ENCODE data around the gene OR2T27.
"Not testable (repeated sequence)": the region's sequence is repeated elsewhere in the genome, so short reads cannot be mapped to it uniquely, and the experiment has no call there.

DNA sequence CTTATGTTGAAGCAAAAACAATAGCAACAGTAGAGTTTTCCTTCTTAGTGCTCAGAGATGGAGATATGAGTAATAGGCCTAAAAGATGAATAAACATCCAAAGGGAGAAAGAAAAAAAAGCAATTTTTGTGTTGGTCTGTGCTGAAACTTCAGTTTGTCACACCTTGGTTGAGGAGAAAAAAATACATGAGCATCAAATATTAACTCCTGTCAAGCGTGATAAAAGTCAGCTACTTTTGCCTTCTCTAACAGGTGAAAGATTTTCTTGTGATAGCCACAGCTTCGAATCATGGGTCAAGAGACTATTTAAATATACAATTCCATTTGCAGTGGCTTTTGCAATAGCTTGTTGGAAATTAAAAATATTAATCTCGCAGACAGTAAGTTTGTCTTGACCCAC is 14.4 kb downstream of the OR2T27 start:
- TF ChIP-seq EZH2 (IDR thresholded peaks at IDR 0.05; ENCODE audit: low read length, unreplicated experiment), result not testable (repeated sequence)
- TF ChIP-seq, protein P1, sequence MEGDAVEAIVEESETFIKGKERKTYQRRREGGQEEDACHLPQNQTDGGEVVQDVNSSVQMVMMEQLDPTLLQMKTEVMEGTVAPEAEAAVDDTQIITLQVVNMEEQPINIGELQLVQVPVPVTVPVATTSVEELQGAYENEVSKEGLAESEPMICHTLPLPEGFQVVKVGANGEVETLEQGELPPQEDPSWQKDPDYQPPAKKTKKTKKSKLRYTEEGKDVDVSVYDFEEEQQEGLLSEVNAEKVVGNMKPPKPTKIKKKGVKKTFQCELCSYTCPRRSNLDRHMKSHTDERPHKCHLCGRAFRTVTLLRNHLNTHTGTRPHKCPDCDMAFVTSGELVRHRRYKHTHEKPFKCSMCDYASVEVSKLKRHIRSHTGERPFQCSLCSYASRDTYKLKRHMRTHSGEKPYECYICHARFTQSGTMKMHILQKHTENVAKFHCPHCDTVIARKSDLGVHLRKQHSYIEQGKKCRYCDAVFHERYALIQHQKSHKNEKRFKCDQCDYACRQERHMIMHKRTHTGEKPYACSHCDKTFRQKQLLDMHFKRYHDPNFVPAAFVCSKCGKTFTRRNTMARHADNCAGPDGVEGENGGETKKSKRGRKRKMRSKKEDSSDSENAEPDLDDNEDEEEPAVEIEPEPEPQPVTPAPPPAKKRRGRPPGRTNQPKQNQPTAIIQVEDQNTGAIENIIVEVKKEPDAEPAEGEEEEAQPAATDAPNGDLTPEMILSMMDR (conservative IDR thresholded peaks at IDR 0.05; ENCODE audit: low read depth, low read length), result not testable (repeated sequence)
